GM18505 (cell line): ENCODE measurements around the gene SLC41A2.

Experiments
- ATAC-seq: cut with Tn5 transposase; IDR thresholded peaks from one replicate; pipeline ENCODE4 v1.9.1; 2021; ENCODE audit not compliant: unreplicated experiment
- POLR2A ChIP-seq: IDR thresholded peaks from 4 replicates; pipeline ENCODE4 v1.6.1; 2011; ENCODE audit warnings: borderline replicate concordance; ENCODE audit not compliant: insufficient read depth, insufficient read length; ENCODE audit errors: extremely low read depth

Gene SLC41A2

GRCh38 chr12:104929368-104929767, 28.7 kb downstream of the SLC41A2 start:
- no peak for TF ChIP-seq POLR2A

DNA sequence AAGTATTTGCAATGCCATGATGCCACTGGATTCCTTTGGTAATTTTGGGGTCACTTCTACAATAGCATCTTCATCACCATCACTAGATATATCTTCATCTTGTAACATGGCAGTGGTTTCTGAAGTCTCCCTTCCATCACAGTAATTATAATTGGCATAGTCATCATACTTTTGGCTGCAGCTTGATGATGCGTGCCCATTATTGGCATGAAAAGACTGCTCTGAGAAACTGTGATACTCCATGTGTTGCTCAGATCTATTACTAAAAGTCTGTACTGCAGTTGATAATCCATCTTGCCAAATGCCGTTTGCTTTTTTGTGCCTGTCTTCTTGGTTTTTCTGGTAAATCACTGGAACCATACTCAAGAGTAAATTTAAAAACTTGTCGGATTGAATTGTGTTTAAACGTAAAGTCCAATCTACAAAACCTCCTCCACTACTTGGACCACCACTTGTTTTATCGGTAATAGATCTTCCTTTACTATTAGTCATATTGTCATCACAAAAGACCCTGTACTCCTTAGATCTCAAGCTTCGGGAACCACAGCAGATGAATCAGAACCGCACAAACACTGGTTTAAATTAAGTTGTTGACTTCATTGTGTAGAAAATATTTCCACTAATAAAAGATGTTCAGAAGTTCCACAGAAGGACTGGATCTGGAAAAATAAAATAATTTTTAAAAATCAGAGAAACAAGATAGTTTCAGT, 29.9 kb downstream of the SLC41A2 start:
- TF ChIP-seq POLR2A: no peak
- ATAC-seq: no peak

More at GRCh38 chr12:104929368-104929767, 28.7 kb downstream of the SLC41A2 start:
- ATAC-seq: no peak

DNA sequence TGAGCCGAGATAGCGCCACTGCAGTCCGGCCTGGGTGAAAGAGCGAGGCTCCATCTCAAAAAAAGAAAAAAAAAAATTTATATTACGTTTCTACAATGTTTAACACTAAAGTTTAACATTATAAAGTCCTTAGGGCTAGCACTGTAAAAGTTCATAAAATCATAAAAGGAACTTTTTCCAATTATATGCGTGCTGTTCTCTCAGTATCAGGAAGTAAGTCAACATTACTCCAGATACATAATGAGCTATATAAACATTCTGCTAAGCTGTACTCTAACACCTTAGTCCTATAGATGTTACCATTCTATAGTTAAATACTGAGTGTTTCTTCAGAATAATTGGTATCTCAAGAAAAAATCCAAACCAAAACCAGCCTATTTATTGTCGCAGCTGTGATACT, 32.6 kb downstream of the SLC41A2 start:
- no peak for ATAC-seq
- no peak for TF ChIP-seq POLR2A

DNA sequence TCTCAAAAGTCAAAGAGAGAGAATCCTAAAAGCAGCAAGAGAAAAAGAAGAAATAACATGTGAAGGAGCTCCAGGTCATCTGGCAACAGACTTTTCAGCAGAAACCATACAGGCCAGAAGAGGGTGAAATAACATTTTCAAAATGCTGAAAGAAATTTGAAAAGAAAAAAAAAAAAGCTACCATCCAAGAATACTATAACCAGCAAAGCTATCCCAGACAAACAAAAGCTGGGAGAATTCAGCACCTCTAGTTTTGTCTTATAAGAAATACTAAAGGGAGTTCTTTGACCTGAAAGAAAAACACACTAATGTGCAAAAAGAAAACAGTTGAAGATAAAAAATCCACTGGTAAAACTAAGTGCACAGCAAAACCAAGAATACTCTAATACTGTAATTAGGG, 36.8 kb downstream of the SLC41A2 start:
- TF ChIP-seq POLR2A: no peak
- no peak for ATAC-seq

DNA sequence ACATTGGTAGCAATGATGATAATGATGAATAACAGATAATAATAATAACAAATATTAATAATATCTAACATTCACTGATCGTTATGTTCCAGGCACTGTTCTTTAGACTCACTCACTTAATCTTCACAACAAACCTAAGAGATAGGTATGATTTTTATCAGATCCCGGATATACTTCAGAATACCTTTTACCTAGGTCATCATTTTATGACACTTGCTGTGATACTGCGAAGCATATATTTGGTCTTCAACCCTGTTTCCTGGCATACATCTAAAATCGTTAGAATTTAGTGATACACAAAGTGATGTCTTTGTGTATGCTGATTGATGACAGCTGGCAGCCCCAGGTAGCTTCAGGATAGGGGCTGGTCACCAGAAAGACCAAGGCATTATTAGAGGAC, 46.1 kb downstream of the SLC41A2 start:
- no peak for TF ChIP-seq POLR2A
- no peak for ATAC-seq

GRCh38 chr12:104910196-104910840, 47.8 kb downstream of the SLC41A2 start:
- no peak for ATAC-seq
- TF ChIP-seq POLR2A: no peak

GRCh38 chr12:104909761-104910160, 48.3 kb downstream of the SLC41A2 start:
- no peak for ATAC-seq
- no peak for TF ChIP-seq POLR2A
